H1 (cell line): ENCODE data around the gene ETFB. TPM values are rescaled to one million over a fixed set of nuclear protein-coding genes. Genes with fewer than 3 reads are reported as not detected.

Experiments
- BCL11A ChIP-seq, 2 experiments: IDR thresholded peaks; one replicate each; pipeline ENCODE4 v1.6.1; 2011; ENCODE audit warnings: low read depth in 2 of 2, low read length in 2 of 2, mild to moderate bottlenecking in 2 of 2
- EGR1 ChIP-seq: IDR thresholded peaks from 2 replicates; pipeline ENCODE4 v1.6.1; 2011; ENCODE audit warnings: low read depth, low read length, borderline replicate concordance
- HDAC2 ChIP-seq, 2 experiments: fragments of 300-600 bp in 1 of 2; sonication (generic) in 1 of 2; IDR thresholded peaks; 2 replicates each; pipeline ENCODE4 v1.6.1; 2011 to 2012; ENCODE audit warnings: low read depth in 2 of 2, low read length in 2 of 2, mild to moderate bottlenecking in 2 of 2, moderate library complexity in 2 of 2, borderline replicate concordance in 1 of 2, inconsistent platforms in 1 of 2
- HDAC6 ChIP-seq: IDR thresholded peaks from one replicate; pipeline ENCODE4 v1.7.1; 2012; ENCODE audit warnings: low read depth, mild to moderate bottlenecking, inconsistent platforms, low read length, moderate library complexity
- PHF8 ChIP-seq: fragments of 200-600 bp; sonication (generic); conservative IDR thresholded peaks from 2 replicates; pipeline ENCODE4 v1.7.1; 2012; ENCODE audit warnings: low read depth, mild to moderate bottlenecking, inconsistent platforms, low read length, moderate library complexity
- POLR2A ChIP-seq, 2 experiments: IDR thresholded peaks; 1 replicate in 1 of 2; 2 replicates in 1 of 2; pipeline ENCODE4 v1.6.1; 2011; ENCODE audit warnings: low read depth in 2 of 2, low read length in 2 of 2, mild to moderate bottlenecking in 2 of 2; ENCODE audit errors: control extremely low read depth in 1 of 2
- SIN3A ChIP-seq, 2 experiments: IDR thresholded peaks in 1 of 2; conservative IDR thresholded peaks in 1 of 2; 2 replicates each; pipeline ENCODE4 v1.6.1; 2011 to 2012; ENCODE audit warnings: low read length in 2 of 2, improper control_type of control experiment in 1 of 2, low read depth in 1 of 2, mild to moderate bottlenecking in 1 of 2
- TAF7 ChIP-seq: optimal IDR thresholded peaks from 2 replicates; pipeline ENCODE3; 2011; ENCODE audit warnings: low read depth, mild to moderate bottlenecking, inconsistent platforms, low read length, moderate library complexity, borderline replicate concordance
- polyA plus RNA-seq, 7 experiments: library from polyadenylated mRNA; depleted of rRNA in 3 of 7; stranded (reverse) in 5 of 7; unstranded in 2 of 7; fragments of >200 nt in 5 of 7; fragments of 200-250 nt in 2 of 7; gene quantifications; 1 replicate in 5 of 7; 2 replicates in 1 of 7; 4 replicates in 1 of 7; pipeline versions ENCODE4 v1.2.1 to v1.2.3, GENCODE V29; 2011 to 2013; ENCODE audit warnings: missing spikeins in 2 of 7, mixed read lengths in 2 of 7
- total RNA-seq: library from RNA; stranded (reverse); fragmentation: NEBNext Ultra II Directional; extraction: Animal tissue kit (Norgen Biotek cat#: 25700); gene quantifications from 2 replicates; pipeline ENCODE4 v1.2.1, GENCODE V29; 2021
- TF ChIP-seq, protein P1 (sequence below): fragments of 300-600 bp; sonication (generic); IDR thresholded peaks from 2 replicates; pipeline ENCODE4 v1.7.1; 2012; ENCODE audit warnings: low read length, moderate library complexity, mild to moderate bottlenecking, inconsistent platforms; ENCODE audit not compliant: insufficient replicate concordance

Gene ETFB
- total and polyA plus RNA-seq, 2 of the 8 experiments (the other 6 are each of a cell fraction or from before 2014, with no cell fraction given): 40.0 to 66.5 TPM

GRCh38 chr19:51338563-51339312 lies 27.4 kb downstream of the ETFB start (continued):
- TF ChIP-seq, protein P1, sequence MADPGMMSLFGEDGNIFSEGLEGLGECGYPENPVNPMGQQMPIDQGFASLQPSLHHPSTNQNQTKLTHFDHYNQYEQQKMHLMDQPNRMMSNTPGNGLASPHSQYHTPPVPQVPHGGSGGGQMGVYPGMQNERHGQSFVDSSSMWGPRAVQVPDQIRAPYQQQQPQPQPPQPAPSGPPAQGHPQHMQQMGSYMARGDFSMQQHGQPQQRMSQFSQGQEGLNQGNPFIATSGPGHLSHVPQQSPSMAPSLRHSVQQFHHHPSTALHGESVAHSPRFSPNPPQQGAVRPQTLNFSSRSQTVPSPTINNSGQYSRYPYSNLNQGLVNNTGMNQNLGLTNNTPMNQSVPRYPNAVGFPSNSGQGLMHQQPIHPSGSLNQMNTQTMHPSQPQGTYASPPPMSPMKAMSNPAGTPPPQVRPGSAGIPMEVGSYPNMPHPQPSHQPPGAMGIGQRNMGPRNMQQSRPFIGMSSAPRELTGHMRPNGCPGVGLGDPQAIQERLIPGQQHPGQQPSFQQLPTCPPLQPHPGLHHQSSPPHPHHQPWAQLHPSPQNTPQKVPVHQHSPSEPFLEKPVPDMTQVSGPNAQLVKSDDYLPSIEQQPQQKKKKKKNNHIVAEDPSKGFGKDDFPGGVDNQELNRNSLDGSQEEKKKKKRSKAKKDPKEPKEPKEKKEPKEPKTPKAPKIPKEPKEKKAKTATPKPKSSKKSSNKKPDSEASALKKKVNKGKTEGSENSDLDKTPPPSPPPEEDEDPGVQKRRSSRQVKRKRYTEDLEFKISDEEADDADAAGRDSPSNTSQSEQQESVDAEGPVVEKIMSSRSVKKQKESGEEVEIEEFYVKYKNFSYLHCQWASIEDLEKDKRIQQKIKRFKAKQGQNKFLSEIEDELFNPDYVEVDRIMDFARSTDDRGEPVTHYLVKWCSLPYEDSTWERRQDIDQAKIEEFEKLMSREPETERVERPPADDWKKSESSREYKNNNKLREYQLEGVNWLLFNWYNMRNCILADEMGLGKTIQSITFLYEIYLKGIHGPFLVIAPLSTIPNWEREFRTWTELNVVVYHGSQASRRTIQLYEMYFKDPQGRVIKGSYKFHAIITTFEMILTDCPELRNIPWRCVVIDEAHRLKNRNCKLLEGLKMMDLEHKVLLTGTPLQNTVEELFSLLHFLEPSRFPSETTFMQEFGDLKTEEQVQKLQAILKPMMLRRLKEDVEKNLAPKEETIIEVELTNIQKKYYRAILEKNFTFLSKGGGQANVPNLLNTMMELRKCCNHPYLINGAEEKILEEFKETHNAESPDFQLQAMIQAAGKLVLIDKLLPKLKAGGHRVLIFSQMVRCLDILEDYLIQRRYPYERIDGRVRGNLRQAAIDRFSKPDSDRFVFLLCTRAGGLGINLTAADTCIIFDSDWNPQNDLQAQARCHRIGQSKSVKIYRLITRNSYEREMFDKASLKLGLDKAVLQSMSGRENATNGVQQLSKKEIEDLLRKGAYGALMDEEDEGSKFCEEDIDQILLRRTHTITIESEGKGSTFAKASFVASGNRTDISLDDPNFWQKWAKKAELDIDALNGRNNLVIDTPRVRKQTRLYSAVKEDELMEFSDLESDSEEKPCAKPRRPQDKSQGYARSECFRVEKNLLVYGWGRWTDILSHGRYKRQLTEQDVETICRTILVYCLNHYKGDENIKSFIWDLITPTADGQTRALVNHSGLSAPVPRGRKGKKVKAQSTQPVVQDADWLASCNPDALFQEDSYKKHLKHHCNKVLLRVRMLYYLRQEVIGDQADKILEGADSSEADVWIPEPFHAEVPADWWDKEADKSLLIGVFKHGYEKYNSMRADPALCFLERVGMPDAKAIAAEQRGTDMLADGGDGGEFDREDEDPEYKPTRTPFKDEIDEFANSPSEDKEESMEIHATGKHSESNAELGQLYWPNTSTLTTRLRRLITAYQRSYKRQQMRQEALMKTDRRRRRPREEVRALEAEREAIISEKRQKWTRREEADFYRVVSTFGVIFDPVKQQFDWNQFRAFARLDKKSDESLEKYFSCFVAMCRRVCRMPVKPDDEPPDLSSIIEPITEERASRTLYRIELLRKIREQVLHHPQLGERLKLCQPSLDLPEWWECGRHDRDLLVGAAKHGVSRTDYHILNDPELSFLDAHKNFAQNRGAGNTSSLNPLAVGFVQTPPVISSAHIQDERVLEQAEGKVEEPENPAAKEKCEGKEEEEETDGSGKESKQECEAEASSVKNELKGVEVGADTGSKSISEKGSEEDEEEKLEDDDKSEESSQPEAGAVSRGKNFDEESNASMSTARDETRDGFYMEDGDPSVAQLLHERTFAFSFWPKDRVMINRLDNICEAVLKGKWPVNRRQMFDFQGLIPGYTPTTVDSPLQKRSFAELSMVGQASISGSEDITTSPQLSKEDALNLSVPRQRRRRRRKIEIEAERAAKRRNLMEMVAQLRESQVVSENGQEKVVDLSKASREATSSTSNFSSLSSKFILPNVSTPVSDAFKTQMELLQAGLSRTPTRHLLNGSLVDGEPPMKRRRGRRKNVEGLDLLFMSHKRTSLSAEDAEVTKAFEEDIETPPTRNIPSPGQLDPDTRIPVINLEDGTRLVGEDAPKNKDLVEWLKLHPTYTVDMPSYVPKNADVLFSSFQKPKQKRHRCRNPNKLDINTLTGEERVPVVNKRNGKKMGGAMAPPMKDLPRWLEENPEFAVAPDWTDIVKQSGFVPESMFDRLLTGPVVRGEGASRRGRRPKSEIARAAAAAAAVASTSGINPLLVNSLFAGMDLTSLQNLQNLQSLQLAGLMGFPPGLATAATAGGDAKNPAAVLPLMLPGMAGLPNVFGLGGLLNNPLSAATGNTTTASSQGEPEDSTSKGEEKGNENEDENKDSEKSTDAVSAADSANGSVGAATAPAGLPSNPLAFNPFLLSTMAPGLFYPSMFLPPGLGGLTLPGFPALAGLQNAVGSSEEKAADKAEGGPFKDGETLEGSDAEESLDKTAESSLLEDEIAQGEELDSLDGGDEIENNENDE: no peak
- TF ChIP-seq PHF8 (peak; percentile 70), POLR2A (IDR thresholded peaks at IDR 0.05; ENCODE audit: control extremely low read depth in 1 of 2, low read depth in 2 of 2, low read length in 2 of 2) (peak in 1 of 2 experiments; percentile 61; a peak in 2 of 3 replicates), BCL11A (IDR thresholded peaks at IDR 0.05; ENCODE audit: low read depth in 2 of 2, low read length in 2 of 2) (no peak), EGR1 (0 out of 2 replicates have a peak, but pooled peaks have one; percentile 42), SIN3A (conservative IDR thresholded peaks at IDR 0.05 in 1 of 2, IDR thresholded peaks at IDR 0.05 in 1 of 2; ENCODE audit: low read depth in 1 of 2, low read length in 2 of 2) (peak; percentile 43 to 82; a peak in 2 of 4 replicates), HDAC6 (no peak), TAF7 (no peak), HDAC2 (IDR thresholded peaks at IDR 0.05; ENCODE audit: borderline replicate concordance in 1 of 2, low read depth in 2 of 2, low read length in 2 of 2) (0 out of 4 replicates have a peak, but pooled peaks of 1 of the 2 experiments have one; percentile 67)
